WTC11 (cell line): ENCODE data around the gene TEX101.

ENCODE experiments used
- ATF3 ChIP-seq: sonication (generic); formaldehyde crosslinking; conservative IDR thresholded peaks from 2 replicates; pipeline ENCODE4 v1.8.1; 2022; ENCODE audit warnings: mild to moderate bottlenecking, missing genetic modification reagents
- CREM ChIP-seq: sonication (generic); formaldehyde crosslinking; IDR thresholded peaks from 2 replicates; pipeline ENCODE4 v1.8.1; 2022; ENCODE audit warnings: mild to moderate bottlenecking, missing genetic modification reagents, moderate library complexity
- ESRRA ChIP-seq: sonication (generic); formaldehyde crosslinking; IDR thresholded peaks from 2 replicates; pipeline ENCODE4 v1.8.1; 2022; ENCODE audit warnings: mild to moderate bottlenecking, missing genetic modification reagents, borderline replicate concordance
- ETV6 ChIP-seq: sonication (generic); formaldehyde crosslinking; IDR thresholded peaks from 2 replicates; pipeline ENCODE4 v1.8.1; 2022; ENCODE audit warnings: mild to moderate bottlenecking, missing genetic modification reagents
- IRF2 ChIP-seq: sonication (generic); formaldehyde crosslinking; IDR thresholded peaks from 2 replicates; pipeline ENCODE4 v1.8.0; 2022; ENCODE audit warnings: low read depth, missing genetic modification reagents, borderline replicate concordance
- SP1 ChIP-seq: sonication (generic); formaldehyde crosslinking; conservative IDR thresholded peaks from 2 replicates; pipeline ENCODE4 v1.8.1; 2022; ENCODE audit warnings: missing genetic modification reagents
- TCF7 ChIP-seq: sonication (generic); formaldehyde crosslinking; IDR thresholded peaks from 2 replicates; pipeline ENCODE4 v1.8.0; 2022; ENCODE audit warnings: mild to moderate bottlenecking, low read depth, missing genetic modification reagents, moderate library complexity
- ZSCAN18 ChIP-seq: fragments of 250-450 bp; sonication (Bioruptor Pico); IDR thresholded peaks from 2 replicates; pipeline ENCODE4 v2.1.2; 2022; ENCODE audit warnings: mild to moderate bottlenecking, moderate library complexity
- TF ChIP-seq, protein P1 (sequence below): fragments of 200-600 bp; IDR thresholded peaks from 2 replicates; pipeline ENCODE4 v1.8.0; 2022; ENCODE audit warnings: antibody characterized with exemption
- TF ChIP-seq, protein P2 (sequence below): sonication (generic); formaldehyde crosslinking; IDR thresholded peaks from 2 replicates; pipeline ENCODE4 v1.8.1; 2023; ENCODE audit warnings: mild to moderate bottlenecking, missing genetic modification reagents, moderate library complexity
- TF ChIP-seq, protein P3 (sequence below): sonication (generic); formaldehyde crosslinking; IDR thresholded peaks from 2 replicates; pipeline ENCODE4 v1.8.0; 2022; ENCODE audit warnings: mild to moderate bottlenecking, missing genetic modification reagents

DNA sequence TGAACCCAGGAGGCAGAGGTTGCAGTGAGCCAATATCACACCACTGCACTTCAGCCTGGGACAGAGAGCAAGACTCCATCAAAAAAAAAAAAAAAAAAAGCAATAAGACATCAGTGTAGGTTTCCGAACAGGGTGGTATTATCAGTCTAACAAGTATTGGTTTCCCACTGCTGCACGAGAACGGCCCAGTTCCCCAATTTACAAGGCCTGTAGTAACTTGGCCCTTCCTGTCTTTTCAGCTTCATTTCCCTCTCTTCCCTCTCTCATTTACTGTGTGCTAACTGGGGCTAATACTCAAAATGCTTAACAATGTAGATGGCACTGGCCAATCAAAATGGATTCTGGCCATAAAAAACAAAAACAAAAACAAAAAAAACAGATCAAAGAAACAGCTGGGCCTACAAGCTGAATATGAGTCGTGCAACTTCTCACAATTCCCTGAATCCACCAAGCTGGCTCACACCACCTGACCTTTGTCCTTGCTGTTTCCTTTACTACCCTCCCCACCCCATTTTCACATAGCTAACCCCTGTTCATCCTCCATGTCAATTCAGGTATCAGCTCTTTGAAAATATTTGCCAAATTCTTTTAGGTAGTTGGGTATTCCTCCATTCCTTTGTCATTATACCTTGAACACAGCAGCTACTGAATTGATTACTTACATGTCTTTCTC is 2.4 kb downstream of the TEX101 start:
- TF ChIP-seq, protein P1, sequence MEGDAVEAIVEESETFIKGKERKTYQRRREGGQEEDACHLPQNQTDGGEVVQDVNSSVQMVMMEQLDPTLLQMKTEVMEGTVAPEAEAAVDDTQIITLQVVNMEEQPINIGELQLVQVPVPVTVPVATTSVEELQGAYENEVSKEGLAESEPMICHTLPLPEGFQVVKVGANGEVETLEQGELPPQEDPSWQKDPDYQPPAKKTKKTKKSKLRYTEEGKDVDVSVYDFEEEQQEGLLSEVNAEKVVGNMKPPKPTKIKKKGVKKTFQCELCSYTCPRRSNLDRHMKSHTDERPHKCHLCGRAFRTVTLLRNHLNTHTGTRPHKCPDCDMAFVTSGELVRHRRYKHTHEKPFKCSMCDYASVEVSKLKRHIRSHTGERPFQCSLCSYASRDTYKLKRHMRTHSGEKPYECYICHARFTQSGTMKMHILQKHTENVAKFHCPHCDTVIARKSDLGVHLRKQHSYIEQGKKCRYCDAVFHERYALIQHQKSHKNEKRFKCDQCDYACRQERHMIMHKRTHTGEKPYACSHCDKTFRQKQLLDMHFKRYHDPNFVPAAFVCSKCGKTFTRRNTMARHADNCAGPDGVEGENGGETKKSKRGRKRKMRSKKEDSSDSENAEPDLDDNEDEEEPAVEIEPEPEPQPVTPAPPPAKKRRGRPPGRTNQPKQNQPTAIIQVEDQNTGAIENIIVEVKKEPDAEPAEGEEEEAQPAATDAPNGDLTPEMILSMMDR: no peak
- no peak for TF ChIP-seq ATF3
- no peak for TF ChIP-seq SP1
- TF ChIP-seq, protein P2, sequence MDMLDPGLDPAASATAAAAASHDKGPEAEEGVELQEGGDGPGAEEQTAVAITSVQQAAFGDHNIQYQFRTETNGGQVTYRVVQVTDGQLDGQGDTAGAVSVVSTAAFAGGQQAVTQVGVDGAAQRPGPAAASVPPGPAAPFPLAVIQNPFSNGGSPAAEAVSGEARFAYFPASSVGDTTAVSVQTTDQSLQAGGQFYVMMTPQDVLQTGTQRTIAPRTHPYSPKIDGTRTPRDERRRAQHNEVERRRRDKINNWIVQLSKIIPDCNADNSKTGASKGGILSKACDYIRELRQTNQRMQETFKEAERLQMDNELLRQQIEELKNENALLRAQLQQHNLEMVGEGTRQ: no peak
- TF ChIP-seq TCF7 (CRISPR knock-in tag): no peak
- TF ChIP-seq ZSCAN18: no peak
- no peak for TF ChIP-seq CREM (CRISPR knock-in tag)
- TF ChIP-seq, protein P3, sequence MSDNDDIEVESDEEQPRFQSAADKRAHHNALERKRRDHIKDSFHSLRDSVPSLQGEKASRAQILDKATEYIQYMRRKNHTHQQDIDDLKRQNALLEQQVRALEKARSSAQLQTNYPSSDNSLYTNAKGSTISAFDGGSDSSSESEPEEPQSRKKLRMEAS: no peak
- no peak for TF ChIP-seq ESRRA (CRISPR knock-in tag)
- no peak for TF ChIP-seq ETV6
- TF ChIP-seq IRF2 (CRISPR knock-in tag): no peak
